A549 (cell line): Measurements from ENCODE around the gene OLIG2. TPM values are rescaled to one million over a fixed set of nuclear protein-coding genes. Genes with fewer than 3 reads are reported as not detected.

Experiments used
- ATAC-seq, 2 experiments: fragments of 200-7000 bp in 1 of 2; fragments of >200 bp in 1 of 2; cut with Nextera tagmentation in 1 of 2; cut with Tn5 transposase in 1 of 2; 3 replicates each; pipeline versions ENCODE4 v1.8.0 to v1.9.1; 2018 to 2020; ENCODE audit warnings: mild to moderate bottlenecking in 1 of 2, moderate library complexity in 1 of 2
- CTCF ChIA-PET: fragments of 300-600 bp; sonication (Branson Sonifier 250); formaldehyde crosslinking; extraction: SDS; loops from one replicate; lab custom pipeline; 2021; ENCODE audit warnings: antibody characterized with exemption, inconsistent platforms; lab: Yijun Ruan, JAX
- POLR2A ChIA-PET: fragments of 350-600 bp; formaldehyde crosslinking; extraction: SDS; loops from one replicate; lab custom pipeline; 2021; ENCODE audit warnings: antibody characterized with exemption, inconsistent platforms; lab: Yijun Ruan, JAX
- DNase-seq, 2 experiments: peaks; one replicate each; pipeline versions ENCODE4 v3.0.0 to v3.0.0-alpha.2; 2011 to 2016; ENCODE audit warnings: low read depth in 1 of 2, low spot score in 1 of 2
- FAIRE-seq: peaks from 2 replicates; lab custom pipeline; 2011; peaks lifted over from hg19 to GRCh38; lab: Jason Lieb, UNC
- H3K27ac ChIP-seq, 2 experiments: fragments of >200 bp; sonication (Bioruptor Twin); formaldehyde crosslinking; 3 replicates each; pipeline ENCODE4 v1.5.1; 2016 to 2017
- H3K4me1 ChIP-seq: fragments of >200 bp; sonication (Bioruptor Twin); formaldehyde crosslinking; 3 replicates; pipeline ENCODE4 v1.6.1; 2016
- H3K4me2 ChIP-seq: fragments of >200 bp; sonication (Bioruptor Twin); formaldehyde crosslinking; 3 replicates; pipeline ENCODE4 v1.6.1; 2016
- H3K4me3 ChIP-seq: fragments of >200 bp; sonication (Bioruptor Twin); formaldehyde crosslinking; 3 replicates; pipeline ENCODE4 v1.5.1; 2016
- H3K9me3 ChIP-seq: fragments of >200 bp; sonication (Bioruptor Twin); formaldehyde crosslinking; 3 replicates; pipeline ENCODE4 v1.6.1; 2016
- CHD4 ChIP-seq: fragments of 200-600 bp; sonication (generic); IDR thresholded peaks from 2 replicates; pipeline ENCODE4 v1.6.1; 2016; ENCODE audit warnings: antibody characterized with exemption, mild to moderate bottlenecking, borderline replicate concordance
- EHF ChIP-seq: fragments of 250-450 bp; sonication (Bioruptor Pico); IDR thresholded peaks from 2 replicates; pipeline ENCODE4 v1.5.0; 2020; ENCODE audit warnings: mild to moderate bottlenecking
- FOSL2 ChIP-seq, 2 experiments: fragments of 450-650 bp in 1 of 2; fragments of >200 bp in 1 of 2; sonication (Bioruptor Twin) in 1 of 2; formaldehyde crosslinking; IDR thresholded peaks; 2 replicates each; pipeline versions ENCODE4 v1.5.0 to v1.6.1; 2016 to 2020; ENCODE audit warnings: mild to moderate bottlenecking in 1 of 2, moderate library complexity in 1 of 2
- GATA3 ChIP-seq: IDR thresholded peaks from 2 replicates; pipeline ENCODE4 v1.6.1; 2012; ENCODE audit warnings: borderline replicate concordance
- HDAC2 ChIP-seq: fragments of 200-600 bp; sonication (generic); IDR thresholded peaks from 2 replicates; pipeline ENCODE4 v1.6.1; 2016
- HEYL ChIP-seq: fragments of 250-450 bp; sonication (Bioruptor Pico); IDR thresholded peaks from 2 replicates; pipeline ENCODE4 v1.8.0; 2021; ENCODE audit warnings: mild to moderate bottlenecking, moderate library complexity
- NFE2L2 ChIP-seq: fragments of 150-350 bp; conservative IDR thresholded peaks from 2 replicates; pipeline ENCODE4 v1.6.1; 2014; ENCODE audit warnings: low read length
- POLR2AphosphoS2 ChIP-seq: conservative IDR thresholded peaks from 2 replicates; pipeline ENCODE4 v1.6.1; 2012; ENCODE audit warnings: low read length, improper control_type of control experiment, inconsistent platforms
- RAD21 ChIP-seq, 2 experiments: fragments of >200 bp in 1 of 2; sonication (Bioruptor Twin) in 1 of 2; formaldehyde crosslinking in 1 of 2; IDR thresholded peaks in 1 of 2; conservative IDR thresholded peaks in 1 of 2; 2 replicates in 1 of 2; 3 replicates in 1 of 2; pipeline ENCODE4 v1.6.1; 2012 to 2018; ENCODE audit warnings: inconsistent platforms in 1 of 2
- TFCP2L1 ChIP-seq: fragments of 250-450 bp; sonication (Bioruptor Pico); IDR thresholded peaks from 2 replicates; pipeline ENCODE4 v1.5.0; 2021; ENCODE audit warnings: mild to moderate bottlenecking
- TP53 ChIP-seq: fragments of 250-450 bp; sonication (Bioruptor Pico); IDR thresholded peaks from 2 replicates; pipeline ENCODE4 v1.5.0; 2021; ENCODE audit warnings: mild to moderate bottlenecking, moderate library complexity
- ZC3H11A ChIP-seq: fragments of 450-650 bp; IDR thresholded peaks from 2 replicates; pipeline ENCODE4 v1.6.1; 2014; ENCODE audit warnings: antibody characterized with exemption, mild to moderate bottlenecking
- ZSCAN20 ChIP-seq: fragments of 250-450 bp; sonication (Bioruptor Pico); IDR thresholded peaks from 2 replicates; pipeline ENCODE4 v1.8.0; 2022; ENCODE audit warnings: mild to moderate bottlenecking, moderate library complexity
- WGBS: methylation state at CpG from one replicate; pipeline ENCODE4 v1.1.6; 2017; ENCODE audit errors: missing lambda C conversion rate; 5-methylcytosine and 5-hydroxymethylcytosine counted together
- polyA plus RNA-seq, 4 experiments: library from polyadenylated mRNA; depleted of rRNA in 3 of 4; stranded (reverse); fragments of >200 nt; fragmentation: RNase III in 1 of 4; extraction: RNeasy Plus Mini Kit Qiagen cat#74134 plus additional on column Dnase treatment in 1 of 4; gene quantifications; 2 replicates in 3 of 4; 3 replicates in 1 of 4; pipeline ENCODE4 v1.2.3, GENCODE V29; 2011 to 2017
- TF ChIP-seq, protein P1 (sequence below): fragments of 450-650 bp; IDR thresholded peaks from 2 replicates; pipeline ENCODE4 v1.6.1; 2014; ENCODE audit warnings: antibody characterized with exemption
- TF ChIP-seq, protein P2 (sequence below): IDR thresholded peaks from 2 replicates; pipeline ENCODE4 v1.6.1; 2012; ENCODE audit warnings: low read depth, borderline replicate concordance
- TF ChIP-seq, protein P3 (sequence below): fragments of >200 bp; sonication (Bioruptor Twin); formaldehyde crosslinking; IDR thresholded peaks from 3 replicates; pipeline ENCODE4 v1.5.1; 2016
- TF ChIP-seq, protein P4 (sequence below): fragments of >200 bp; sonication (Bioruptor Twin); formaldehyde crosslinking; IDR thresholded peaks from 3 replicates; pipeline ENCODE4 v1.6.1; 2016
- TF ChIP-seq, protein P5 (sequence below): IDR thresholded peaks from 2 replicates; pipeline ENCODE4 v1.6.1; 2012
- TF ChIP-seq, protein P6 (sequence below): fragments of 250-450 bp; sonication (Bioruptor Pico); IDR thresholded peaks from 2 replicates; pipeline ENCODE4 v1.5.0; 2021; ENCODE audit warnings: mild to moderate bottlenecking, moderate library complexity, borderline replicate concordance

The OLIG2 gene
- polyA plus RNA-seq, 2 of the 4 experiments (the other 2 are of a cell fraction), result not detected

DNA sequence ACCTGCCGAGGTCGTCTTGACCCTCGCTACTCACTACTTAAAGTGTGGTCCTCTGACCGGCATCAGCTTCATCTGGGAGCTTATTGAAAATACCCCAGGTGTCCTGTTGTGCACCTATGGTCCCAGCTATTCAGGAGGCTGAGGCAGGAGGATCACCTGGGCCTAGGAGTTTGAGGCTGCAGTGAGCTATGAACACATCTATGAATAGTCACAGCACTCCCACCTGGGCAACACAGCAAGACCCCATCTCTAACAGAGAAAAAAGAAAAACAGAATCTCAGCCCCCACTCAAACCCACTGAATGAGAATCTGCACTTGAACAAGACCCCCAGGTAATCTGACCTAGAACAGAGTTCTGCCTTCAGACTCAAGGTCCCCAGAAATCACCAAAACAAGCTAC lies 35.5 kb downstream of the OLIG2 start (continued):
- TF ChIP-seq, protein P1, sequence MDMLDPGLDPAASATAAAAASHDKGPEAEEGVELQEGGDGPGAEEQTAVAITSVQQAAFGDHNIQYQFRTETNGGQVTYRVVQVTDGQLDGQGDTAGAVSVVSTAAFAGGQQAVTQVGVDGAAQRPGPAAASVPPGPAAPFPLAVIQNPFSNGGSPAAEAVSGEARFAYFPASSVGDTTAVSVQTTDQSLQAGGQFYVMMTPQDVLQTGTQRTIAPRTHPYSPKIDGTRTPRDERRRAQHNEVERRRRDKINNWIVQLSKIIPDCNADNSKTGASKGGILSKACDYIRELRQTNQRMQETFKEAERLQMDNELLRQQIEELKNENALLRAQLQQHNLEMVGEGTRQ, result no peak
- no peak for TF ChIP-seq TP53 (CRISPR knock-in tag)
- no peak for TF ChIP-seq FOSL2 (IDR thresholded peaks at IDR 0.05)
- TF ChIP-seq FOSL2 (CRISPR knock-in tag; IDR thresholded peaks at IDR 0.05), result no peak
- TF ChIP-seq, protein P2, sequence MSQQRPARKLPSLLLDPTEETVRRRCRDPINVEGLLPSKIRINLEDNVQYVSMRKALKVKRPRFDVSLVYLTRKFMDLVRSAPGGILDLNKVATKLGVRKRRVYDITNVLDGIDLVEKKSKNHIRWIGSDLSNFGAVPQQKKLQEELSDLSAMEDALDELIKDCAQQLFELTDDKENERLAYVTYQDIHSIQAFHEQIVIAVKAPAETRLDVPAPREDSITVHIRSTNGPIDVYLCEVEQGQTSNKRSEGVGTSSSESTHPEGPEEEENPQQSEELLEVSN, result no peak
- TF ChIP-seq ZSCAN20 (CRISPR knock-in tag), result no peak
- TF ChIP-seq POLR2AphosphoS2, result no peak
- TF ChIP-seq, protein P3, sequence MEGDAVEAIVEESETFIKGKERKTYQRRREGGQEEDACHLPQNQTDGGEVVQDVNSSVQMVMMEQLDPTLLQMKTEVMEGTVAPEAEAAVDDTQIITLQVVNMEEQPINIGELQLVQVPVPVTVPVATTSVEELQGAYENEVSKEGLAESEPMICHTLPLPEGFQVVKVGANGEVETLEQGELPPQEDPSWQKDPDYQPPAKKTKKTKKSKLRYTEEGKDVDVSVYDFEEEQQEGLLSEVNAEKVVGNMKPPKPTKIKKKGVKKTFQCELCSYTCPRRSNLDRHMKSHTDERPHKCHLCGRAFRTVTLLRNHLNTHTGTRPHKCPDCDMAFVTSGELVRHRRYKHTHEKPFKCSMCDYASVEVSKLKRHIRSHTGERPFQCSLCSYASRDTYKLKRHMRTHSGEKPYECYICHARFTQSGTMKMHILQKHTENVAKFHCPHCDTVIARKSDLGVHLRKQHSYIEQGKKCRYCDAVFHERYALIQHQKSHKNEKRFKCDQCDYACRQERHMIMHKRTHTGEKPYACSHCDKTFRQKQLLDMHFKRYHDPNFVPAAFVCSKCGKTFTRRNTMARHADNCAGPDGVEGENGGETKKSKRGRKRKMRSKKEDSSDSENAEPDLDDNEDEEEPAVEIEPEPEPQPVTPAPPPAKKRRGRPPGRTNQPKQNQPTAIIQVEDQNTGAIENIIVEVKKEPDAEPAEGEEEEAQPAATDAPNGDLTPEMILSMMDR, result no peak
- no peak for TF ChIP-seq TFCP2L1 (CRISPR knock-in tag)
- TF ChIP-seq HDAC2, result no peak

DNA sequence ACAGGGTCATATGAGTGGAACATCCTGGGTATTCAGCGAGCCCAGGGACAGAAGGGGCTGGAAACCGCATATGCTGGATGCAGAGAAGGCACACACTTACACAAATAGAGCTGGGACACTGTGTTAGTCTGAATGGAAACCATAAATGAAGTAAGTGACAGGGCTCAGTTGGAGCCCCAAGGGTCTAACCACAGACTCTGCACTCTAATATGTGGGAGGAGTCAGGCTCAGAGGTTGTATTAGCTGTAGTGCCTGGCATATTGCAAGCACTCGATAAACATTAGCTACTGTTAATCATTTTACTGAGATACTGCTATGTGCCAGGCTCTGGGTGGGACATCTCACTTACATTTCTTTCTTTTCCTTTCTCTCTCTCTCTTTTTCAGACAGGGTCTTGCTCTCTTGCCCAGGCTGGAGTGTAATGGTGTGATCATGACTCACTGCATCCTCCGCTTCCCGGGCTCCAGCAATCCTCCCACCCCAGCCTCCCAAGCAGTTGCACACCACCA lies 37.7 kb downstream of the OLIG2 start:
- 54% methylated on average over 5 of the region's 5 CpGs for WGBS
- TF ChIP-seq, protein P4, sequence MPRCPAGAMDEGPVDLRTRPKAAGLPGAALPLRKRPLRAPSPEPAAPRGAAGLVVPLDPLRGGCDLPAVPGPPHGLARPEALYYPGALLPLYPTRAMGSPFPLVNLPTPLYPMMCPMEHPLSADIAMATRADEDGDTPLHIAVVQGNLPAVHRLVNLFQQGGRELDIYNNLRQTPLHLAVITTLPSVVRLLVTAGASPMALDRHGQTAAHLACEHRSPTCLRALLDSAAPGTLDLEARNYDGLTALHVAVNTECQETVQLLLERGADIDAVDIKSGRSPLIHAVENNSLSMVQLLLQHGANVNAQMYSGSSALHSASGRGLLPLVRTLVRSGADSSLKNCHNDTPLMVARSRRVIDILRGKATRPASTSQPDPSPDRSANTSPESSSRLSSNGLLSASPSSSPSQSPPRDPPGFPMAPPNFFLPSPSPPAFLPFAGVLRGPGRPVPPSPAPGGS, result no peak
- TF ChIP-seq, protein P5, sequence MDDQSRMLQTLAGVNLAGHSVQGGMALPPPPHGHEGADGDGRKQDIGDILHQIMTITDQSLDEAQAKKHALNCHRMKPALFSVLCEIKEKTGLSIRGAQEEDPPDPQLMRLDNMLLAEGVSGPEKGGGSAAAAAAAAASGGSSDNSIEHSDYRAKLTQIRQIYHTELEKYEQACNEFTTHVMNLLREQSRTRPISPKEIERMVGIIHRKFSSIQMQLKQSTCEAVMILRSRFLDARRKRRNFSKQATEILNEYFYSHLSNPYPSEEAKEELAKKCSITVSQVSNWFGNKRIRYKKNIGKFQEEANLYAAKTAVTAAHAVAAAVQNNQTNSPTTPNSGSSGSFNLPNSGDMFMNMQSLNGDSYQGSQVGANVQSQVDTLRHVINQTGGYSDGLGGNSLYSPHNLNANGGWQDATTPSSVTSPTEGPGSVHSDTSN, result no peak
- TF ChIP-seq, protein P6, sequence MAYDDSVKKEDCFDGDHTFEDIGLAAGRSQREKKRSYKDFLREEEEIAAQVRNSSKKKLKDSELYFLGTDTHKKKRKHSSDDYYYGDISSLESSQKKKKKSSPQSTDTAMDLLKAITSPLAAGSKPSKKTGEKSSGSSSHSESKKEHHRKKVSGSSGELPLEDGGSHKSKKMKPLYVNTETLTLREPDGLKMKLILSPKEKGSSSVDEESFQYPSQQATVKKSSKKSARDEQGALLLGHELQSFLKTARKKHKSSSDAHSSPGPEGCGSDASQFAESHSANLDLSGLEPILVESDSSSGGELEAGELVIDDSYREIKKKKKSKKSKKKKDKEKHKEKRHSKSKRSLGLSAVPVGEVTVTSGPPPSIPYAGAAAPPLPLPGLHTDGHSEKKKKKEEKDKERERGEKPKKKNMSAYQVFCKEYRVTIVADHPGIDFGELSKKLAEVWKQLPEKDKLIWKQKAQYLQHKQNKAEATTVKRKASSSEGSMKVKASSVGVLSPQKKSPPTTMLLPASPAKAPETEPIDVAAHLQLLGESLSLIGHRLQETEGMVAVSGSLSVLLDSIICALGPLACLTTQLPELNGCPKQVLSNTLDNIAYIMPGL (CRISPR knock-in tag), result no peak
- TF ChIP-seq HEYL (CRISPR knock-in tag) (no peak), RAD21 (conservative IDR thresholded peaks at IDR 0.05 in 1 of 2, IDR thresholded peaks at IDR 0.05 in 1 of 2) (no peak), NFE2L2 (no peak), EHF (no peak), GATA3 (no peak), CHD4 (no peak), ZC3H11A (no peak)

More for the DNA sequence above, 37.7 kb downstream of the OLIG2 start:
- no peak overlapping the region for H3K4me2 ChIP-seq
- no peak overlapping the region for H3K27ac ChIP-seq
- ChIA-PET CTCF (interaction anchor here (0.7 kb wide), 1 partner anchor 11 kb away, joined by 3 read pairs; no protein-coding TSS in a partner anchor), POLR2A (no interaction called here)
- no peaks in the 10 kb centered on the region for H3K4me1 ChIP-seq
- H3K4me3 ChIP-seq, result no peak overlapping the region
- FAIRE-seq, result no peak
- DNase-seq, result no peak
- no peaks in the 10 kb centered on the region for H3K9me3 ChIP-seq
- no peak for ATAC-seq
